Endothelial cell of umbilical vein (primary cell): ENCODE results near the gene ABCA1. TPM values are rescaled to one million over a fixed set of nuclear protein-coding genes. Genes with fewer than 3 reads are reported as not detected.
A peak's percentile ranks its signal among the peaks of the same experiment; 100 is the strongest.

Experiments used
- BruUV-seq: library from RNA; stranded (reverse); fragments of 400-500 nt; replicated peaks from 2 replicates; lab custom pipeline; 2021; lab: Mats Ljungman, UMichigan
- CTCF ChIA-PET: fragments of 300-600, 350-600 bp; sonication (Branson Sonifier 250); formaldehyde crosslinking; loops from one replicate; lab custom pipeline; 2021; ENCODE audit warnings: antibody characterized with exemption, inconsistent platforms; lab: Charles Lee
- POLR2A ChIA-PET: fragments of 300-600, 350-600 bp; sonication (Branson Sonifier 250); formaldehyde crosslinking; loops from one replicate; lab custom pipeline; 2021; ENCODE audit warnings: antibody characterized with exemption, inconsistent platforms; lab: Charles Lee
- DNase-seq: peaks from one replicate; pipeline ENCODE4 v3.0.0-alpha.2; 2011; ENCODE audit warnings: low read depth, low spot score
- FAIRE-seq: peaks from 2 replicates; lab custom pipeline; 2011; peaks lifted over from hg19 to GRCh38; lab: Jason Lieb, UNC
- H2AFZ ChIP-seq: 2 replicates; pipeline ENCODE4 v1.6.0; 2012; ENCODE audit warnings: low read depth, low read length, control low read depth, inconsistent platforms
- H3K27ac ChIP-seq: 2 replicates; pipeline ENCODE4 v1.5.1; 2011; ENCODE audit warnings: low read depth, mild to moderate bottlenecking, control low read depth, low read length, moderate library complexity; ENCODE audit not compliant: insufficient read depth
- H3K27me3 ChIP-seq, 2 experiments: 2 replicates each; pipeline versions ENCODE4 v1.6.0 to v1.6.1; 2011; ENCODE audit warnings: low read length in 2 of 2, mixed read lengths in 1 of 2; ENCODE audit not compliant: control insufficient read depth in 2 of 2, insufficient read depth in 2 of 2
- H3K36me3 ChIP-seq, 2 experiments: 2 replicates in 1 of 2; 3 replicates in 1 of 2; pipeline ENCODE4 v1.5.1; 2011; ENCODE audit warnings: low read length in 2 of 2, mild to moderate bottlenecking in 1 of 2, moderate library complexity in 1 of 2; ENCODE audit not compliant: control insufficient read depth in 2 of 2, insufficient read depth in 2 of 2; ENCODE audit errors: extremely low read depth in 1 of 2
- H3K4me1 ChIP-seq: 3 replicates; pipeline ENCODE4 v1.5.1; 2011; ENCODE audit warnings: mild to moderate bottlenecking, low read length; ENCODE audit not compliant: control insufficient read depth, insufficient read depth; ENCODE audit errors: extremely low read depth
- H3K4me2 ChIP-seq: 2 replicates; pipeline ENCODE4 v1.6.1; 2011; ENCODE audit warnings: low read length, control low read depth, mixed read lengths; ENCODE audit not compliant: insufficient read depth
- H3K4me3 ChIP-seq, 3 experiments: fragments of 200-600 bp in 1 of 3; sonication (generic), shearing (Covaris generic) in 1 of 3; replicated peaks in 1 of 3; 2 replicates each; pipeline ENCODE4 v1.5.1; 2011 to 2016; ENCODE audit warnings: control low read depth in 3 of 3, low read length in 3 of 3, mild to moderate bottlenecking in 2 of 3, inconsistent platforms in 1 of 3, low read depth in 1 of 3, moderate library complexity in 1 of 3; ENCODE audit not compliant: insufficient read depth in 1 of 3
- H3K79me2 ChIP-seq: 2 replicates; pipeline ENCODE4 v1.6.0; 2012; ENCODE audit warnings: low read length, inconsistent platforms; ENCODE audit not compliant: control insufficient read depth, insufficient read depth
- H3K9ac ChIP-seq: replicated peaks from 2 replicates; pipeline ENCODE3; 2011; ENCODE audit warnings: low read length, control low read depth; ENCODE audit not compliant: insufficient read depth; ENCODE audit errors: extremely low read depth
- H3K9me1 ChIP-seq: replicated peaks from 3 replicates; pipeline ENCODE4 v1.6.0; 2011; ENCODE audit warnings: mild to moderate bottlenecking, low read length; ENCODE audit not compliant: control insufficient read depth, insufficient read depth; ENCODE audit errors: extremely low read depth
- H3K9me3 ChIP-seq: replicated peaks from 2 replicates; pipeline ENCODE4 v1.5.1; 2012; ENCODE audit warnings: low read length, inconsistent platforms; ENCODE audit not compliant: control insufficient read depth, insufficient read depth
- H4K20me1 ChIP-seq: replicated peaks from 2 replicates; pipeline ENCODE3; 2011; ENCODE audit warnings: mild to moderate bottlenecking, low read length; ENCODE audit not compliant: control insufficient read depth, insufficient read depth; ENCODE audit errors: extremely low read depth
- FOS ChIP-seq: IDR thresholded peaks from 2 replicates; pipeline ENCODE4 v1.6.1; 2011; ENCODE audit warnings: mild to moderate bottlenecking, low read length, moderate library complexity, borderline replicate concordance; ENCODE audit not compliant: insufficient read depth
- GATA2 ChIP-seq: IDR thresholded peaks from 2 replicates; pipeline ENCODE4 v1.7.0; 2011; ENCODE audit warnings: low read depth, mild to moderate bottlenecking, moderate library complexity, mixed read lengths, low read length; ENCODE audit not compliant: insufficient read length, insufficient read depth
- JUN ChIP-seq: IDR thresholded peaks from 2 replicates; pipeline ENCODE4 v1.6.1; 2011; ENCODE audit warnings: borderline replicate concordance, low read depth; ENCODE audit not compliant: insufficient read length, insufficient read depth
- MYC ChIP-seq: IDR thresholded peaks from one replicate; pipeline ENCODE4 v1.6.1; 2011; ENCODE audit warnings: mild to moderate bottlenecking, low read depth, low read length
- POLR2A ChIP-seq: IDR thresholded peaks from 2 replicates; pipeline ENCODE4 v1.6.1; 2012; ENCODE audit warnings: low read depth, mild to moderate bottlenecking, control low read depth, low read length
- POLR2AphosphoS5 ChIP-seq: IDR thresholded peaks from 2 replicates; pipeline ENCODE4 v1.6.1; 2012; ENCODE audit warnings: low read depth, mild to moderate bottlenecking, control low read depth, low read length, moderate library complexity; ENCODE audit not compliant: insufficient read depth
- dilution Hi-C: fragments of 300-500 bp; cut with MboI; formaldehyde crosslinking; loops from one replicate; pipeline ENCODE4 v1.15.0; 2019; ENCODE audit warnings: low sequenced_read_pairs; ENCODE audit not compliant: extremely low pct_ligation_motif_present
- intact Hi-C: fragments of 100-400 bp; cut with micrococcal nuclease; formaldehyde crosslinking; loops from one replicate; pipeline ENCODE4 v1.10.0; 2022
- polyA plus RNA-seq, 4 experiments: library from polyadenylated mRNA; depleted of rRNA in 3 of 4; stranded (reverse) in 3 of 4; unstranded in 1 of 4; fragments of >200 nt; gene quantifications; 2 replicates each; pipeline versions ENCODE4 v1.2.1 to v1.2.3, GENCODE V29; 2011 to 2012; ENCODE audit warnings: missing spikeins in 1 of 4
- total RNA-seq: library from RNA; stranded (reverse); gene quantifications from 2 replicates; pipeline ENCODE4 v1.2.3, GENCODE V29; 2021
- TF ChIP-seq, protein P1 (sequence below), 2 donors: IDR thresholded peaks; 1 replicate in 1 of 2; 2 replicates in 1 of 2; pipeline ENCODE4 v1.5.1; 2011; ENCODE audit warnings: low read length in 2 of 2, mild to moderate bottlenecking in 2 of 2, moderate library complexity in 2 of 2, control low read depth in 1 of 2, inconsistent platforms in 1 of 2, low read depth in 1 of 2; ENCODE audit not compliant: insufficient read depth in 1 of 2; ENCODE audit errors: extremely low read depth in 1 of 2

Gene ABCA1
- total and polyA plus RNA-seq, 2 donors (not counting 3 experiments of a cell fraction or from before 2014, with no cell fraction given): 2.4 to 9.8 TPM

DNA sequence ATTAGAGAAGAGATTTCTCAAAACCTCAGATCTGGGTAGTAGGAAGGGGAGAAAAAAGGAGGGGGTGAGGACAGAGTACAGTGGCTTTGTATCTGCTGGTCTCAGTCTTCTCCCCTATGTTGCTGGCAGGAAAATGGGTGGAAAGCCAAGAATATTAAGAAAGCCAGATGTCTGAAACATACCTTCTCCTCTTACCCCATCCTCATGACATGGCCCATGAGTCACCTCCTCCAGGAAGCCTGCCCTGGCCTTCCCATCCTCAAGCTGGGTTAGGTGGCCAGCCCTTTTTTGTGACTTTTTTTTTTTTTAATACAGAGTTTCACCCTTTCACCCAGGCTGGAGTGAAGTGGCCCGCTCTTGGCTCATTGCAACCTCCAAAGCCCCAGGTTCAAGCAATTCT is 61.8 kb downstream of the ABCA1 start:
- Histone ChIP-seq H3K4me3 (no peak overlapping the region), H3K36me3 (no peaks in the 10 kb centered on the region), H3K79me2 (no peaks in the 10 kb centered on the region), H3K9ac (no peak overlapping the region), H3K9me3 (no peaks in the 10 kb centered on the region), H3K9me1 (no peaks in the 10 kb centered on the region), H4K20me1 (no peaks in the 10 kb centered on the region), H2AFZ (no peak overlapping the region), H3K27me3 (no peaks in the 10 kb centered on the region), H3K27ac (no peak overlapping the region), H3K4me1 (peaks cover 18% of the 10 kb centered on the region), H3K4me2 (no peak overlapping the region)
- FAIRE-seq (no peak), DNase-seq (no peak)
- intact Hi-C loops (no loop called here), dilution Hi-C loops (no loop called here)
- ChIA-PET POLR2A (no interaction called here), CTCF (no interaction called here)
- TF ChIP-seq POLR2AphosphoS5 (peak; percentile 12), FOS (peak; percentile 56)
- TF ChIP-seq, protein P1, sequence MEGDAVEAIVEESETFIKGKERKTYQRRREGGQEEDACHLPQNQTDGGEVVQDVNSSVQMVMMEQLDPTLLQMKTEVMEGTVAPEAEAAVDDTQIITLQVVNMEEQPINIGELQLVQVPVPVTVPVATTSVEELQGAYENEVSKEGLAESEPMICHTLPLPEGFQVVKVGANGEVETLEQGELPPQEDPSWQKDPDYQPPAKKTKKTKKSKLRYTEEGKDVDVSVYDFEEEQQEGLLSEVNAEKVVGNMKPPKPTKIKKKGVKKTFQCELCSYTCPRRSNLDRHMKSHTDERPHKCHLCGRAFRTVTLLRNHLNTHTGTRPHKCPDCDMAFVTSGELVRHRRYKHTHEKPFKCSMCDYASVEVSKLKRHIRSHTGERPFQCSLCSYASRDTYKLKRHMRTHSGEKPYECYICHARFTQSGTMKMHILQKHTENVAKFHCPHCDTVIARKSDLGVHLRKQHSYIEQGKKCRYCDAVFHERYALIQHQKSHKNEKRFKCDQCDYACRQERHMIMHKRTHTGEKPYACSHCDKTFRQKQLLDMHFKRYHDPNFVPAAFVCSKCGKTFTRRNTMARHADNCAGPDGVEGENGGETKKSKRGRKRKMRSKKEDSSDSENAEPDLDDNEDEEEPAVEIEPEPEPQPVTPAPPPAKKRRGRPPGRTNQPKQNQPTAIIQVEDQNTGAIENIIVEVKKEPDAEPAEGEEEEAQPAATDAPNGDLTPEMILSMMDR (IDR thresholded peaks at IDR 0.05; ENCODE audit: extremely low read depth in 1 of 2, insufficient read depth in 1 of 2, low read depth in 1 of 2, low read length in 2 of 2): no peak
- no TSS peak for BruUV-seq

DNA sequence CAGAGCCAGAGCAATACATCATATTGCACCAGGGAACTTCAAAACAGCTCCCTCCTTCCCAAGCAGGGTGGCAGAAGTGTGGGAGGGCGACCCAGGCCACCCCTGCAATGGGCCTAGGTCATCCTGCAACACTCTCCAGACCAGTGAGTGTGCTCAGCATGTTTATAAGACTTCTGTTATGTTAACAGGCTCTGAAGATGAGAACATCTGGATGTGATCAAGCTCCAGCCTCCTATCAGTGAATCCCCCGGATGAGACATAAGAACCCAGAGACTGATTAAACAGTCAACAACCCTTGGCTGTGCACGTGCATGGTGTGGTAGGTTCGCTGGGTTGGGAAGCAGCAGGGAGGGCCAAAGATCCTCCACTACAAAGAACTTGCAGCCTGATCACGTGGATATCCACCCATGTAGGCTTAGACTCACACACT is 63.3 kb downstream of the ABCA1 start:
- Histone ChIP-seq H2AFZ (no peak overlapping the region), H3K4me2 (no peak overlapping the region), H4K20me1 (no peaks in the 10 kb centered on the region), H3K27ac (no peak overlapping the region), H3K27me3 (no peaks in the 10 kb centered on the region), H3K4me1 (peaks cover 17% of the 10 kb centered on the region), H3K9me3 (no peaks in the 10 kb centered on the region), H3K36me3 (no peaks in the 10 kb centered on the region), H3K79me2 (no peaks in the 10 kb centered on the region), H3K9ac (no peak overlapping the region), H3K4me3 (no peak overlapping the region), H3K9me1 (no peaks in the 10 kb centered on the region)
- ChIA-PET CTCF (interaction anchor here (0.9 to 5.4 kb wide), 9 partner anchors 8 to 550 kb away, joined by 3 to 67 read pairs (median 16); partner anchors contain the start of gene ABCA1), POLR2A (no interaction called here)
- no TSS peak for BruUV-seq
- no peak for TF ChIP-seq POLR2A
- no peak for TF ChIP-seq MYC
- TF ChIP-seq GATA2: no peak
- no peak for TF ChIP-seq FOS
- no peak for TF ChIP-seq POLR2AphosphoS5
- no peak for TF ChIP-seq JUN
- intact Hi-C loops (no loop called here), dilution Hi-C loops (no loop called here)
- DNase-seq (no peak), FAIRE-seq (no peak)
